RWPE2 (cell line): Measurements from ENCODE around the gene C6orf136.
"Not testable (repeated sequence)": the region's sequence is repeated elsewhere in the genome, so short reads cannot be mapped to it uniquely, and the experiment has no call there.

Experiments
- ATAC-seq: fragments of 200-7000 bp; cut with Tn5 transposase; 3 replicates; pipeline ENCODE4 v1.9.1; 2021; ENCODE audit warnings: low read depth
- DNase-seq: peaks from one replicate; pipeline ENCODE4 v3.0.0-alpha.2; 2020; ENCODE audit warnings: low spot score
- H3K27ac ChIP-seq: fragments of 450-650 bp; 2 replicates; pipeline ENCODE4 v1.5.1; 2017; ENCODE audit warnings: mild to moderate bottlenecking; ENCODE audit not compliant: poor library complexity, severe bottlenecking
- H3K27me3 ChIP-seq: fragments of 250-450 bp; sonication (Bioruptor Pico); 2 replicates; pipeline ENCODE4 v1.5.1; 2021; ENCODE audit warnings: mild to moderate bottlenecking, moderate library complexity; ENCODE audit not compliant: insufficient read depth, poor library complexity, severe bottlenecking
- H3K36me3 ChIP-seq: fragments of 250-450 bp; sonication (Bioruptor Pico); 2 replicates; pipeline ENCODE4 v1.5.1; 2020; ENCODE audit warnings: low read depth, mild to moderate bottlenecking, moderate library complexity
- H3K4me1 ChIP-seq: fragments of 250-450 bp; sonication (Bioruptor Pico); 2 replicates; pipeline ENCODE4 v1.5.1; 2021; ENCODE audit warnings: mild to moderate bottlenecking, moderate library complexity; ENCODE audit not compliant: insufficient read depth, poor library complexity, severe bottlenecking
- H3K4me3 ChIP-seq: fragments of 250-450 bp; sonication (Bioruptor Pico); 2 replicates; pipeline ENCODE4 v1.5.1; 2021; ENCODE audit warnings: mild to moderate bottlenecking, moderate library complexity; ENCODE audit not compliant: severe bottlenecking
- H3K9me3 ChIP-seq: fragments of 250-450 bp; sonication (Bioruptor Pico); 2 replicates; pipeline ENCODE4 v1.5.1; 2021; ENCODE audit warnings: mild to moderate bottlenecking, moderate library complexity; ENCODE audit not compliant: severe bottlenecking
- TF ChIP-seq, protein P1 (sequence below): fragments of 450-650 bp; IDR thresholded peaks from one replicate; pipeline ENCODE4 v1.5.1; 2017; ENCODE audit warnings: mild to moderate bottlenecking, moderate library complexity; ENCODE audit not compliant: poor library complexity, severe bottlenecking

The C6orf136 gene, protein sequence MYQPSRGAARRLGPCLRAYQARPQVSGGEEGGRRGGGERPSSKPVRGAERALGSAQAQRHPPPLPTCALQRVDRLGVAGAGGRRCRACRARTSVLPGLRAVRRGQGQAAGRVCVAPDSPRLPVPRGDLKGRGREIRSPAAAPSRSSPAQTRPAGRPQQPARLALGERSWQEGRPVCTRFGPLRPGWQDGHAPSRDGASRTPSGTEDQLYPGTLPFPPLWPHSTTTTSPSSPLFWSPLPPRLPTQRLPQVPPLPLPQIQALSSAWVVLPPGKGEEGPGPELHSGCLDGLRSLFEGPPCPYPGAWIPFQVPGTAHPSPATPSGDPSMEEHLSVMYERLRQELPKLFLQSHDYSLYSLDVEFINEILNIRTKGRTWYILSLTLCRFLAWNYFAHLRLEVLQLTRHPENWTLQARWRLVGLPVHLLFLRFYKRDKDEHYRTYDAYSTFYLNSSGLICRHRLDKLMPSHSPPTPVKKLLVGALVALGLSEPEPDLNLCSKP

DNA sequence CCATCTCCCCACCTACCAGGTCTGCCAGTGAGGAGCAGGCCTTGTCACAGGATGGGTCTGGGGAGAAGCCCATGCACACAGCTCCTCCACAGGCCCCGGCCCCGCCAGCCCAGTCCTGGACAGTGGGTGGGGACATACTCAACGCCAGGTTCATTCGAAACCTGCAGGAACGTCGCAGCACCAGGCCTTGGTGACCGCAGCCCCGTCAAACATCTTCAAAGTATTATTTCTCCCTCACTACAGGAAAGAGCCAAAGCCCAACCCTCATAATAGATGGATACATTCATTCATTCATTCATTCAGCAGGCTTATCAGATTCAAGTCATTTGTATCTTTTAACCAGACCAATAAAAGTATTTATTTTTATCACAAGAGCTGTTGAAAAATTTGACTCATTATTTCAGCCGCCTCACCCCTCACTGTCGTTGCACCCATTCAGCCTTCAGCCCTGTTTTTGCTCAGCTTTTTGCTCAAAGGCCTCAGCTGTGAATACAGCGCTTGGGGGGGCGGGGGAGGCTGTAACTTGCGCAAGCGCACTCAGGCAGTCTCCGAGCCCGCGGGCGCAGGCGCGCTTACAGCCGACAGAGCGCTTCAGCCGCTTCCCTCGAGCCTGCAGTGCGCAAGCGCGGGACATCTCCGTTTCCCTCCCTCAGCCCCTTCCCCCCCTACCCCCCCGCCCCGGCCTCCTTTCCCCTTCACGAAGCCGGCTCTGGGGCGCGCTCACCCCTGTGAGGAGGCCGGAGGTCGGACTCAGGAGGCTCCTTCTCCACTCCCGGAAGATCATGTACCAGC is at the start of gene C6orf136:
C6orf136 (plus strand) TSS at position 684 of the 792 bp plus-strand sequence; CDS start at position 783, 99 bp downstream.
- TF ChIP-seq, protein P1, sequence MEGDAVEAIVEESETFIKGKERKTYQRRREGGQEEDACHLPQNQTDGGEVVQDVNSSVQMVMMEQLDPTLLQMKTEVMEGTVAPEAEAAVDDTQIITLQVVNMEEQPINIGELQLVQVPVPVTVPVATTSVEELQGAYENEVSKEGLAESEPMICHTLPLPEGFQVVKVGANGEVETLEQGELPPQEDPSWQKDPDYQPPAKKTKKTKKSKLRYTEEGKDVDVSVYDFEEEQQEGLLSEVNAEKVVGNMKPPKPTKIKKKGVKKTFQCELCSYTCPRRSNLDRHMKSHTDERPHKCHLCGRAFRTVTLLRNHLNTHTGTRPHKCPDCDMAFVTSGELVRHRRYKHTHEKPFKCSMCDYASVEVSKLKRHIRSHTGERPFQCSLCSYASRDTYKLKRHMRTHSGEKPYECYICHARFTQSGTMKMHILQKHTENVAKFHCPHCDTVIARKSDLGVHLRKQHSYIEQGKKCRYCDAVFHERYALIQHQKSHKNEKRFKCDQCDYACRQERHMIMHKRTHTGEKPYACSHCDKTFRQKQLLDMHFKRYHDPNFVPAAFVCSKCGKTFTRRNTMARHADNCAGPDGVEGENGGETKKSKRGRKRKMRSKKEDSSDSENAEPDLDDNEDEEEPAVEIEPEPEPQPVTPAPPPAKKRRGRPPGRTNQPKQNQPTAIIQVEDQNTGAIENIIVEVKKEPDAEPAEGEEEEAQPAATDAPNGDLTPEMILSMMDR: no peak
- Histone ChIP-seq H3K4me3 (peak within 1 kb of the TSS; percentile 94), H3K9me3 (no peaks in the 10 kb centered on the region), H3K27me3 (no peaks in the 10 kb centered on the region), H3K36me3 (peaks cover 32% of the 10 kb centered on the region), H3K27ac (peak within 1 kb of the TSS; percentile 72), H3K4me1 (peaks cover 4% of the 10 kb centered on the region)
- ATAC-seq: peak; percentile 76
- peak; percentile 92 for DNase-seq

DNA sequence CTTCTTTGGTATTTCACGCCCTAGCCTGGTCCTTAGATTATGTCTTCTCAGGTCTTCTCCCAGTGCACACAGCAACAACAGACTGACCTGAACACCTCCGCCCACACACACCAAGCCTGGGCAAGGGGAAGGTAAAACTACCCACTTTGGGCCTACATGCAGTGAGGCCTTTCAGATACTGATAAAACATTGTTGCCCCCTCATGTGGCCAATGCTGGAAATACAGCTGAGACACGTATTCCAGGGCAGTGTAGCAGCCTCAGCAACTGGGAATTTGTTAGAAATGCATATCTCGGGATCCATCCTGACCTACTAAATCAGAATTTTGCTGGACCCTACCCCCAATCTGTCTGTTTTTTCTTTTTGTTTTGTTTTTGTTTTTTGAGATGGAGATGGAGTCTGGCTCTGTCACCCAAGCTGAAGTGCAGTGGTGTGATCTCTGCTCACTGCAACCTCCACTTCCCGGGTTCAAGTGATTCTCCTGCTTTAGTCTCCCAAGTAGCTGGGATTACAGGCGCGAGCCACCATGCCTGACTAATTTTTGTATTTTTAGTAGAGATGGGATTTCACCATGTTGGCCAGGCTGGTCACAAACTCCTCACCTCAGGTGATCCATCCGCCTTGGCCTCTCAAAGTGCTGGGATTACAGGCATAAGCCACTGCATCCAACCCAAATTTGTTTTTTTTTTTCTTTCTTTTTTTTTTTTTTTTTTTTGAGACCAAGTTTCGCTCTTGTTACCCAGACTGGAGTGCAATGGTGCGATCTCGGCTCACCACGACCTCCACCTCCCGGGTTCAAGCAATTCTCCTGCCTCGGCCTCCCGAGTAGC is 49.4 kb upstream of the C6orf136 start:
- peaks cover 42% of the 10 kb centered on the region for H3K36me3 ChIP-seq
- TF ChIP-seq, protein P1: peak; percentile 81
- not testable (repeated sequence) for H3K9me3 ChIP-seq, H3K27me3 ChIP-seq, H3K4me1 ChIP-seq, DNase-seq, H3K27ac ChIP-seq, H3K4me3 ChIP-seq
- ATAC-seq: peak; percentile 76

DNA sequence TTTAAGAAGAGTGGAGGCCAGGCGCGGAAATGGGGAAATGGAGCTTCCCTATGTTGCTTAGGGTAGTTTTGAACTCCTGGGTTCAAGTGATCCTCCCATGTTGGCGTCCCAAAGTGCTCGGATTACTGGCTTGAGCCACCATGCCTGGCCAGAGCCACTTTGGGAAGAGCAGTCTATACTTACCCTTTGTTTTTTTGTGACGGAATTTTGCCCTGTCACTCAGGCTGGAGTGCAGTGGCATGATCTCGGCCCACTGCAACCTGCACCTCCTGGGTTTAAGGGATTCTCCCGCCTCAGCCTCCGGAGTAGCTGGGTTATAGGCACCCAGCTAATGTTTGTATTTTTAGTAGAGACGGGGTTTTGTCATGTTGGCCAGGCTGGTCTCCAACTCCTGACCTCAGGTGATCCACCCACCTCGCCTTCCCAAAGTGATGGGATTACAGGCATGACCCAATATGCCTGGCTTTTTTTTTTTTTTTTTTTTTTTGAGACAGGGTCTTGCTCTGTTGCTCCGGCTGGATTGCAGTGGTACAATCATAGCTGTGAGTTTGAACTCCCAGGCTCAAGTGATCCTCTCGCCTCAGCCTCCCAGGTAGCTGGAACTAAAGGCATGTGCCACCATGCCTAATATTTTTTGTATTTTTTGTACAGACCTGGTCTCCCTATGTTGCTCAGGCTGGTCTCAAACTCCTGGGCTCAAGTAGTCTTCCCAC is 47.9 kb upstream of the C6orf136 start:
- Histone ChIP-seq H3K36me3 (peaks cover 51% of the 10 kb centered on the region), H3K9me3 (no peaks in the 10 kb centered on the region), H3K27me3 (no peaks in the 10 kb centered on the region), H3K4me1 (peaks cover 3% of the 10 kb centered on the region), H3K4me3 (no peak overlapping the region), H3K27ac (no peak overlapping the region)
- TF ChIP-seq, protein P1: no peak
- ATAC-seq: no peak
- no peak for DNase-seq

DNA sequence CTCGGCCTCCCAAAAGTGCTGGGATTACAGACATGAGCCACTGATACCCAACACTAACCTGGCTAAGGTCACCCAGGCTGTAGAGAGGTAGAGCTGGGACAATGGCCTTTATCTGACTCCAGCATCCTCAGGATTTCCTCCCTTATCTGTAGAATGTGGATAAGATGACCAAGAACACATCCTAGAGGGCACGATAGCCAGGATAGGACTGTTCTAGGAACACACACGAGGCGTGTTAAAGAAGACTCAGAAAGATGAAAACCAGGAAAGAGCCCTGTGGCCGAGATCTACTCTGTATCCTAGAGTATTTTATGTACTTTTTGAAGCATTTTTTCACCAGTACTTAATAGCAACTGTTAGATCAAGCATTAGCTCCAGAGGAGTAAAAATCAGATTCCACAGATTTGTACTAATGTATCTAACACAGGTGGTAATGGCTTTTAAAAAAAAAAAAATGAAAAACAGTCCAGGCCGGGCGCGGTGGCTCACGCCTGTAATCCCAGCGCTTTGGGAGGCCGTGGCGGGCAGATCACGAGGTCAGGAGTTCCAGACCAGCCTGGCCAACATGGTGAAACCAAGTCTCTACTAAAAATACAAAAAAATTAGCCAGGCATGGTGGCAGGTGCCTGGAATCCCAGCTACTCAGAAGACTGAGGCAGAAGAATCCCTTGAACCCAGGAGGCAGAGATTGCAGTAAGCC is 47.2 kb upstream of the C6orf136 start:
- peaks cover 53% of the 10 kb centered on the region for H3K36me3 ChIP-seq

More for the DNA sequence above, 47.2 kb upstream of the C6orf136 start:
- Histone ChIP-seq H3K27ac (no peak overlapping the region), H3K4me1 (peaks cover 3% of the 10 kb centered on the region), H3K4me3 (no peak overlapping the region), H3K9me3 (no peaks in the 10 kb centered on the region), H3K27me3 (no peaks in the 10 kb centered on the region)
- TF ChIP-seq, protein P1: no peak
- DNase-seq: no peak
- no peak for ATAC-seq
